ENCODE measurements around the gene ACTRT2.

Gene ACTRT2

GRCh38 chr1:3003039-3003940, 18.0 kb upstream of the ACTRT2 start:
- Histone ChIP-seq H3K4me1 (no peaks in the 10 kb centered on the region), H3K36me3 (replicated peaks) (no peaks in the 10 kb centered on the region), H3K27me3 (ENCODE audit: low read depth) (no peaks in the 10 kb centered on the region), H3K4me3 (no peak overlapping the region), H3K9me3 (no peaks in the 10 kb centered on the region)
- DNase-seq (ENCODE audit: low spot score in 2 of 2): no peak
- in situ Hi-C loops (cut with MboI; ENCODE audit: low sequenced_read_pairs): no loop called here

- no peaks in the 10 kb centered on the region; the same call in 1 of the 2 replicates for H3K9me3 ChIP-seq
- in situ Hi-C loops (cut with MboI; ENCODE audit: low sequenced_read_pairs): no loop called here
- no peak overlapping the region for H3K4me3 ChIP-seq
- no peaks in the 10 kb centered on the region for H3K36me3 ChIP-seq (replicated peaks)
- no peaks in the 10 kb centered on the region for H3K27me3 ChIP-seq (ENCODE audit: low read depth)
- no peaks in the 10 kb centered on the region for H3K4me1 ChIP-seq
- no peak for DNase-seq (ENCODE audit: low spot score in 2 of 2)
Measured at GRCh38 chr1:3003941-3004270, 17.4 kb upstream of the ACTRT2 start.

- in situ Hi-C loops (cut with MboI; ENCODE audit: low sequenced_read_pairs): no loop called here
- no peak overlapping the region for H3K4me3 ChIP-seq
Measured at GRCh38 chr1:3004285-3005205, 16.7 kb upstream of the ACTRT2 start.

GRCh38 chr1:3005771-3006170, 15.5 kb upstream of the ACTRT2 start:
- H3K4me3 ChIP-seq: no peak overlapping the region
- no peak for DNase-seq (ENCODE audit: low spot score in 2 of 2)
- no peaks in the 10 kb centered on the region for H3K27me3 ChIP-seq (ENCODE audit: low read depth)
- in situ Hi-C loops (cut with MboI; ENCODE audit: low sequenced_read_pairs): no loop called here
- no peaks in the 10 kb centered on the region for H3K4me1 ChIP-seq
- H3K36me3 ChIP-seq (replicated peaks): no peaks in the 10 kb centered on the region
- H3K9me3 ChIP-seq: no peaks in the 10 kb centered on the region; the same call in 1 of the 2 replicates

More at GRCh38 chr1:3004285-3005205, 16.7 kb upstream of the ACTRT2 start:
- Histone ChIP-seq H3K4me1 (no peaks in the 10 kb centered on the region), H3K9me3 (no peaks in the 10 kb centered on the region; the same call in 1 of the 2 replicates), H3K27me3 (ENCODE audit: low read depth) (no peaks in the 10 kb centered on the region), H3K36me3 (replicated peaks) (no peaks in the 10 kb centered on the region)
- no peak for DNase-seq (ENCODE audit: low spot score in 2 of 2)

- no peaks in the 10 kb centered on the region for H3K4me1 ChIP-seq
- H3K4me3 ChIP-seq: no peak overlapping the region
- H3K27me3 ChIP-seq (ENCODE audit: low read depth): no peaks in the 10 kb centered on the region
- in situ Hi-C loops (cut with MboI; ENCODE audit: low sequenced_read_pairs): no loop called here
- H3K36me3 ChIP-seq (replicated peaks): no peaks in the 10 kb centered on the region
- H3K9me3 ChIP-seq: no peaks in the 10 kb centered on the region; the same call in 1 of the 2 replicates
- DNase-seq (ENCODE audit: low spot score in 2 of 2): no peak
Measured at GRCh38 chr1:3007298-3008147, 13.7 kb upstream of the ACTRT2 start.

- DNase-seq (ENCODE audit: low spot score in 2 of 2): no peak
- in situ Hi-C loops (cut with MboI; ENCODE audit: low sequenced_read_pairs): no loop called here
Measured at GRCh38 chr1:3009021-3009420, 12.2 kb upstream of the ACTRT2 start.

GRCh38 chr1:3009556-3009955, 11.7 kb upstream of the ACTRT2 start:
- DNase-seq (ENCODE audit: low spot score in 2 of 2): no peak
- in situ Hi-C loops (cut with MboI; ENCODE audit: low sequenced_read_pairs): no loop called here
- Histone ChIP-seq H3K36me3 (replicated peaks) (no peaks in the 10 kb centered on the region), H3K4me1 (no peaks in the 10 kb centered on the region), H3K27me3 (ENCODE audit: low read depth) (no peaks in the 10 kb centered on the region; the same call in 1 of the 2 replicates), H3K4me3 (no peak overlapping the region), H3K9me3 (no peaks in the 10 kb centered on the region; the same call in 1 of the 2 replicates)

More at GRCh38 chr1:3009021-3009420, 12.2 kb upstream of the ACTRT2 start:
- H3K27me3 ChIP-seq (ENCODE audit: low read depth): no peaks in the 10 kb centered on the region; the same call in 1 of the 2 replicates
- H3K4me3 ChIP-seq: no peak overlapping the region
- no peaks in the 10 kb centered on the region for H3K4me1 ChIP-seq
- no peaks in the 10 kb centered on the region for H3K36me3 ChIP-seq (replicated peaks)
- H3K9me3 ChIP-seq: no peaks in the 10 kb centered on the region; the same call in 1 of the 2 replicates

- DNase-seq (ENCODE audit: low spot score in 2 of 2): no peak
- Histone ChIP-seq H3K4me1 (no peaks in the 10 kb centered on the region), H3K9me3 (no peaks in the 10 kb centered on the region; the same call in 1 of the 2 replicates), H3K27me3 (ENCODE audit: low read depth) (peaks cover 9% of the 10 kb centered on the region), H3K4me3 (no peak overlapping the region), H3K36me3 (replicated peaks) (no peaks in the 10 kb centered on the region)
- in situ Hi-C loops (cut with MboI; ENCODE audit: low sequenced_read_pairs): loop anchor here (5.0 kb wide), 1 partner anchor 416 kb away; no protein-coding TSS in a partner anchor
Measured at GRCh38 chr1:3011127-3011526, 10.1 kb upstream of the ACTRT2 start.

GRCh38 chr1:3011631-3012455, 9.4 kb upstream of the ACTRT2 start:
- in situ Hi-C loops (cut with MboI; ENCODE audit: low sequenced_read_pairs): loop anchor here (5.0 kb wide), 1 partner anchor 415 kb away; no protein-coding TSS in a partner anchor
- H3K4me1 ChIP-seq: no peaks in the 10 kb centered on the region
- no peak for DNase-seq (ENCODE audit: low spot score in 2 of 2)
- no peaks in the 10 kb centered on the region; the same call in 1 of the 2 replicates for H3K9me3 ChIP-seq
- no peaks in the 10 kb centered on the region for H3K36me3 ChIP-seq (replicated peaks)
- H3K4me3 ChIP-seq: no peak overlapping the region
- H3K27me3 ChIP-seq (ENCODE audit: low read depth): peaks cover 9% of the 10 kb centered on the region

- peaks cover 17% of the 10 kb centered on the region for H3K27me3 ChIP-seq (ENCODE audit: low read depth)
- no peaks in the 10 kb centered on the region; the same call in 1 of the 2 replicates for H3K9me3 ChIP-seq
- H3K4me1 ChIP-seq: no peaks in the 10 kb centered on the region
- no peak overlapping the region for H3K4me3 ChIP-seq
- in situ Hi-C loops (cut with MboI; ENCODE audit: low sequenced_read_pairs): loop anchor here (5.0 kb wide), 1 partner anchor 415 kb away; no protein-coding TSS in a partner anchor
- no peaks in the 10 kb centered on the region for H3K36me3 ChIP-seq (replicated peaks)
- DNase-seq (ENCODE audit: low spot score in 2 of 2): peak; percentile 19 to 82
Measured at GRCh38 chr1:3012456-3013291, 8.6 kb upstream of the ACTRT2 start.

GRCh38 chr1:3013371-3014049, 7.8 kb upstream of the ACTRT2 start:
- Histone ChIP-seq H3K4me3 (no peak overlapping the region), H3K27me3 (ENCODE audit: low read depth) (peaks cover 25% of the 10 kb centered on the region), H3K9me3 (no peaks in the 10 kb centered on the region; the same call in 1 of the 2 replicates), H3K4me1 (no peaks in the 10 kb centered on the region), H3K36me3 (replicated peaks) (no peaks in the 10 kb centered on the region)
- in situ Hi-C loops (cut with MboI; ENCODE audit: low sequenced_read_pairs): loop anchor here (5.0 kb wide), 1 partner anchor 414 kb away; no protein-coding TSS in a partner anchor
- DNase-seq (ENCODE audit: low spot score in 2 of 2): no peak

Data from HAP-1 (cell line).